DND-41 (cell line): ENCODE results near the gene R3HDM4.

Source experiments
- ATAC-seq: fragments of 200-7000 bp; cut with Tn5 transposase; 3 replicates; pipeline ENCODE4 v1.9.1; 2021; ENCODE audit warnings: low read depth; ENCODE audit not compliant: insufficient read depth
- DNase-seq: peaks from one replicate; pipeline ENCODE4 v3.0.0-alpha.2; 2020
- H2AFZ ChIP-seq: 2 replicates; pipeline ENCODE4 v1.6.0; 2012; ENCODE audit warnings: low read depth, low read length
- H3K27ac ChIP-seq: 2 replicates; pipeline ENCODE4 v1.5.1; 2012; ENCODE audit warnings: low read length, inconsistent platforms
- H3K27me3 ChIP-seq: fragments of 200-600 bp; sonication (generic); 2 replicates; pipeline ENCODE4 v1.6.0; 2012; ENCODE audit warnings: low read length, mild to moderate bottlenecking, inconsistent platforms; ENCODE audit not compliant: insufficient read depth, poor library complexity
- H3K36me3 ChIP-seq: 2 replicates; pipeline ENCODE4 v1.5.1; 2012; ENCODE audit warnings: low read length, inconsistent platforms; ENCODE audit not compliant: insufficient read depth
- H3K4me1 ChIP-seq: 2 replicates; pipeline ENCODE4 v1.5.1; 2012; ENCODE audit warnings: mild to moderate bottlenecking, low read length; ENCODE audit not compliant: insufficient read depth
- H3K4me2 ChIP-seq: 2 replicates; pipeline ENCODE4 v1.6.0; 2012; ENCODE audit warnings: mild to moderate bottlenecking, moderate library complexity, low read length, inconsistent platforms; ENCODE audit not compliant: insufficient read depth
- H3K4me3 ChIP-seq, 2 experiments: fragments of 200-600 bp in 1 of 2; shearing (Covaris generic) in 1 of 2; 2 replicates each; pipeline ENCODE4 v1.5.1; 2012 to 2016; ENCODE audit warnings: inconsistent platforms in 2 of 2, low read length in 2 of 2, mild to moderate bottlenecking in 2 of 2, low read depth in 1 of 2, moderate library complexity in 1 of 2
- H3K79me2 ChIP-seq: 2 replicates; pipeline ENCODE4 v1.6.0; 2012; ENCODE audit warnings: low read length, inconsistent platforms; ENCODE audit not compliant: insufficient read depth
- H3K9ac ChIP-seq: 2 replicates; pipeline ENCODE4 v1.6.0; 2012; ENCODE audit warnings: low read depth, mild to moderate bottlenecking, inconsistent platforms, low read length, moderate library complexity
- H3K9me3 ChIP-seq: 2 replicates; pipeline ENCODE4 v1.5.1; 2012; ENCODE audit warnings: low read length, moderate library complexity, mild to moderate bottlenecking, inconsistent platforms; ENCODE audit not compliant: insufficient read depth, severe bottlenecking
- H4K20me1 ChIP-seq: 2 replicates; pipeline ENCODE4 v1.6.0; 2012; ENCODE audit warnings: low read length; ENCODE audit not compliant: insufficient read depth
- EZH2 ChIP-seq: IDR thresholded peaks from 3 replicates; pipeline ENCODE4 v1.6.1; 2012; ENCODE audit warnings: borderline replicate concordance, low read depth, mild to moderate bottlenecking, moderate library complexity, low read length, inconsistent platforms; ENCODE audit not compliant: severe bottlenecking
- TF ChIP-seq, protein P1 (sequence below): IDR thresholded peaks from 2 replicates; pipeline ENCODE4 v1.5.1; 2012; ENCODE audit warnings: borderline replicate concordance, low read length, moderate library complexity, mild to moderate bottlenecking; ENCODE audit not compliant: poor library complexity, severe bottlenecking; ENCODE audit errors: extremely low read depth

R3HDM4 gene

DNA sequence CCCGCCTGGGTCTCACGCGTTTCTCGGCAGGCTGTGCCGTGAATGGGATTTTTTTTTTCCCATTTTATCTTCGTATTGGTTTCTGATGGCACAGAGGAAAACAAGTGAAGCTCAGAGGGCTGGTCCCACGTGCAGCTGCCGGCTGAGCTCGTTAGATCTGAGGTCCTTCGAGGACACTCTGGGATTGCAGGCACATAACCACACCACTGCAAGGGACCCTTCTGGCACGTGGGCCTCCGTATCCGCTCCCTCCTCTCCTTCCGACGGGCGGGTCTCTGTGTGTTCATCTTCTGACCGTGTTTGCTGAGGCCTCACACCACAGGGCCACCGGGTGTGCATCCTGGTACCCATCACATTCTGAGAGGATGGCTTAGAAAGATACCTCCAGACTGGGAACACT, 36.9 kb downstream of the R3HDM4 start:
- ATAC-seq: no peak
- TF ChIP-seq, protein P1, sequence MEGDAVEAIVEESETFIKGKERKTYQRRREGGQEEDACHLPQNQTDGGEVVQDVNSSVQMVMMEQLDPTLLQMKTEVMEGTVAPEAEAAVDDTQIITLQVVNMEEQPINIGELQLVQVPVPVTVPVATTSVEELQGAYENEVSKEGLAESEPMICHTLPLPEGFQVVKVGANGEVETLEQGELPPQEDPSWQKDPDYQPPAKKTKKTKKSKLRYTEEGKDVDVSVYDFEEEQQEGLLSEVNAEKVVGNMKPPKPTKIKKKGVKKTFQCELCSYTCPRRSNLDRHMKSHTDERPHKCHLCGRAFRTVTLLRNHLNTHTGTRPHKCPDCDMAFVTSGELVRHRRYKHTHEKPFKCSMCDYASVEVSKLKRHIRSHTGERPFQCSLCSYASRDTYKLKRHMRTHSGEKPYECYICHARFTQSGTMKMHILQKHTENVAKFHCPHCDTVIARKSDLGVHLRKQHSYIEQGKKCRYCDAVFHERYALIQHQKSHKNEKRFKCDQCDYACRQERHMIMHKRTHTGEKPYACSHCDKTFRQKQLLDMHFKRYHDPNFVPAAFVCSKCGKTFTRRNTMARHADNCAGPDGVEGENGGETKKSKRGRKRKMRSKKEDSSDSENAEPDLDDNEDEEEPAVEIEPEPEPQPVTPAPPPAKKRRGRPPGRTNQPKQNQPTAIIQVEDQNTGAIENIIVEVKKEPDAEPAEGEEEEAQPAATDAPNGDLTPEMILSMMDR: no peak
- TF ChIP-seq EZH2: no peak
- DNase-seq: no peak
- Histone ChIP-seq H3K9me3 (no peaks in the 10 kb centered on the region), H3K4me2 (no peak overlapping the region), H3K4me1 (no peaks in the 10 kb centered on the region), H3K9ac (no peak overlapping the region), H2AFZ (no peak overlapping the region), H3K4me3 (no peak overlapping the region), H3K79me2 (no peaks in the 10 kb centered on the region), H3K36me3 (peaks cover 54% of the 10 kb centered on the region), H3K27ac (no peak overlapping the region), H4K20me1 (peaks cover 5% of the 10 kb centered on the region; the same call in 1 of the 2 replicates), H3K27me3 (no peaks in the 10 kb centered on the region)

DNA sequence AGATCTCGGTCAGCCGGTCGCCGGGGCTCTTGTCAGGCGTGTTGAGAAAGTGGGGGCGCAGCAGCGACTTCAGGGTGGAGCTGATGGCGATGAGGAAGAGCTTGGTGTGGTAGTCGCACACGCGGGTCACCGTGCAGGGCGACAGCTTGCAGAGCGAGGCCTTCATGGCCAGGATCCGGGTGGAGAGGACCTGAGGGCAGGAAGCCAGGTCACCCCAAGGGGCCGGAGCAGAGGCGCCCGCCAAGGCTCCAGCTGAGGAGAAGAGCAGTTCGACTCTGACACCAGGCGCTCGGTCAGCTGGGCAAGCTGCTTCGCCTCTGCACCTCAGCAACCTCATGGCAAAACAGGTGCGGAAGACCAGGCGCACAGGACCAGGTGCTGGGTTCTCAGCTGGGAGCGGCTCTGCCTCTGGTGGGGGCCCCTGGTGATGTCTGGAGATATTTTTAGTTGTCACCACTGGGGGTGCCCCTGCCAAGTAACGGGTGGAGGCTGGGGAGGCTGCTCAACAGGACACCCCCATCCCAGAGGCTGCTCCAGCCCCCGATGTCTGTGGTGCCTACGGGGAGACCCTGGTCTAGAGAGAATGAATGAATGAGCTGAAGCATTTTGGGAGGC, 37.6 kb downstream of the R3HDM4 start:
- no peak for TF ChIP-seq EZH2
- TF ChIP-seq, protein P1: no peak
- H3K9ac ChIP-seq: no peak overlapping the region
- H3K4me3 ChIP-seq: no peak overlapping the region

DNA sequence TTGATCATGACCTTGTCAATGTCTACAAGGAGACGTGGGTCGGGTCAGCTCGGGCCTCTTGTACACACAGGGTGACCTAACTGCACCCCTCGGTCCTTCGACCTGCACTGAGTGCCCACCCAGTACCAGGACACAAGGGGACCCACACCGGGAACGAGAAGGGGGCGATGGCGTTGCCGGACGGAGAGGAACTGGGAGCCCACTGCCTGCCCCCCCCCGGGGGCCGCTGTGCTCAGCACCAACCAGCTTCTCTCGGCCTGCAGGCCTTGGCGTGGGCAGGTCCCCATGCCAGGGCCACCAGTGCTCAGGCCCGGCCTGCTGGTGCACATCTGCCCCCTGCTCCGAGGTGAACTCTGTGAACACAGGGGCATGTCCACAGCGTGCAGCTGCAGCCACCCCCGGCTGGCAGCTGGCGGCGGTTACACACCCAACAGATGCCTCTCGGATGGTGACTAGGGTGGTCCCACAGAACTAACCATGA, 39.4 kb downstream of the R3HDM4 start:
- Histone ChIP-seq H3K4me1 (no peaks in the 10 kb centered on the region), H3K9me3 (no peaks in the 10 kb centered on the region), H4K20me1 (peaks cover 5% of the 10 kb centered on the region; the same call in 1 of the 2 replicates), H3K9ac (no peak overlapping the region), H3K27ac (no peak overlapping the region), H3K27me3 (no peaks in the 10 kb centered on the region), H3K4me2 (no peak overlapping the region), H3K4me3 (no peak overlapping the region), H2AFZ (no peak overlapping the region), H3K79me2 (no peaks in the 10 kb centered on the region), H3K36me3 (peaks cover 62% of the 10 kb centered on the region)
- no peak for DNase-seq
- ATAC-seq: no peak
- no peak for TF ChIP-seq EZH2
- TF ChIP-seq, protein P1: no peak

More for the DNA sequence above, 37.6 kb downstream of the R3HDM4 start:
- no peaks in the 10 kb centered on the region for H3K79me2 ChIP-seq
- H3K36me3 ChIP-seq: peaks cover 59% of the 10 kb centered on the region
- H3K9me3 ChIP-seq: no peaks in the 10 kb centered on the region
- H3K4me2 ChIP-seq: no peak overlapping the region
- no peak overlapping the region for H3K27ac ChIP-seq
- no peak overlapping the region for H2AFZ ChIP-seq
- DNase-seq (no peak), ATAC-seq (no peak)
- no peaks in the 10 kb centered on the region for H3K27me3 ChIP-seq
- no peaks in the 10 kb centered on the region for H3K4me1 ChIP-seq
- peaks cover 5% of the 10 kb centered on the region; the same call in 1 of the 2 replicates for H4K20me1 ChIP-seq
